Retinal pigment epithelial cell (primary cell): ENCODE results near the gene DENND2A.

Experiments used
- DNase-seq: peaks from one replicate; pipeline ENCODE4 v3.0.0-alpha.2; 2010; ENCODE audit warnings: low read depth
- H3K4me3 ChIP-seq: 2 replicates; pipeline ENCODE4 v1.5.1; 2011; ENCODE audit warnings: mild to moderate bottlenecking, low read length, control low read depth, moderate library complexity
- CTCF ChIP-seq: conservative IDR thresholded peaks from 2 replicates; pipeline ENCODE4 v1.5.1; 2011; ENCODE audit warnings: low read depth, low read length, control low read depth, inconsistent platforms

Gene DENND2A

DNA sequence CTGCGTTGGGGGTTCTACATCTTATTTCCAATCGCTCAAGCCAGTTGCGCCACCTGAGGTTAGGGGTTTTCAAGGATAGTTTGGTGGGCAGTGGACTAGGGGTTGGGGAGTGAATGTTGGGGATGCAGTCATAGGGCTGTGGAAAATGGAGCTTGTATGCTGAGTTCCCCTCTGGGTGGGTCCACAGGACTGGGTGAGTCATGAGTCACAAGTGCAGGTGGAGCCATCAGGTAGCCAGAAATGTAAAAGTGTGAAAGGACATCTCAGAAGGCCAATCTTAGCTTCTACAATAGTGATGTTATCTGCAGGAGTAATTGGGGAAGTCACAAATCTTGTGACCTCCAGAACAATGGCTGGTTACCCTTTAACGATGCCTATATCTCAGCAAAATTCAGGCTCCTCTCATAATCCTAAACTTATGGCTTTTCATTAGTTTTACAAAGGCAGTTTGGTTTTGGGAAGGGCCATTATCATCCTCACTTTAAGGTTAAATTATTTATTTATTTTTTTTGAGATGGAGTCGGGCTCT, 143.3 kb downstream of the DENND2A start:
- DNase-seq, result no peak
- no peak for TF ChIP-seq CTCF
- no peak overlapping the region for H3K4me3 ChIP-seq

GRCh38 chr7:140495514-140496097, 145.0 kb downstream of the DENND2A start:
- no peak for DNase-seq

DNA sequence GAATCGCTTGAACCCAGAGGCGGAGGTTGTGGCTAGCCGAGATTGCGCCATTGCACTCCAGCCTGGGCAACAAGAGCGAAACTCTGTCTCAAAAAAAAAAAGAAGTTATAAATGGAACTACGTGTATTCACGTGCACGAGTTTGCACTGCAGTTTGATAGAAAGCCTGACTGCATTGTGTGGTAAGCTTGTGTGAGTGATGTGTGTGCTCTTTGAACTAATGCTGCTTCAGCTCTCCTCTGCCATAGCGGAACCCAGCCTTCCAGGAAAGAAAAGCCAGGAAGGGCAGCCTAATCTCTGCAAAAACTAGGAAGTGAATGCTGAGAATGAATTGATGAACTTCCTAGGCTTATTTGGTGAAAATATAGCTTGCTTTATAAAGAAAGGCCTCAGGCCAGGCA, 145.7 kb downstream of the DENND2A start:
- H3K4me3 ChIP-seq, result no peak overlapping the region
- TF ChIP-seq CTCF, result no peak
- DNase-seq, result no peak

More at GRCh38 chr7:140495514-140496097, 145.0 kb downstream of the DENND2A start:
- H3K4me3 ChIP-seq, result no peak overlapping the region
- no peak for TF ChIP-seq CTCF

DNA sequence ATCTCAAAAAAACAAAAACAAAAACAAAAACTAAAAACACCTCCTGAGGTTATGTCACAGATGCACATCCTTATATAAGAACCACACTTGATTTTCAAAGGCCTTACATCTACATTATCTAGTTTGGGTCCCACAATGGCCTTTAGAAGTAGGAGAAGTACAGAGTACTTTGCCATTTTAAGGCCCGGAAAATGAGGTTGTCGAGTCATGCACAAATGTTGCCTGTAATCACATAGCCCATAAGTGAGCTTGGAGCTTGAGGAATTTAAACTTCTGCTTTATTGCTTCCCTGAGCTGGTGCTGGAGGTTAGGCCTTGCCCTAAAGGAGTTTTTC, 151.6 kb downstream of the DENND2A start:
- H3K4me3 ChIP-seq, result no peak overlapping the region
- no peak for DNase-seq
- no peak for TF ChIP-seq CTCF

GRCh38 chr7:140485500-140486265, 154.9 kb downstream of the DENND2A start:
- no peak overlapping the region for H3K4me3 ChIP-seq
- DNase-seq, result no peak
- TF ChIP-seq CTCF, result no peak

DNA sequence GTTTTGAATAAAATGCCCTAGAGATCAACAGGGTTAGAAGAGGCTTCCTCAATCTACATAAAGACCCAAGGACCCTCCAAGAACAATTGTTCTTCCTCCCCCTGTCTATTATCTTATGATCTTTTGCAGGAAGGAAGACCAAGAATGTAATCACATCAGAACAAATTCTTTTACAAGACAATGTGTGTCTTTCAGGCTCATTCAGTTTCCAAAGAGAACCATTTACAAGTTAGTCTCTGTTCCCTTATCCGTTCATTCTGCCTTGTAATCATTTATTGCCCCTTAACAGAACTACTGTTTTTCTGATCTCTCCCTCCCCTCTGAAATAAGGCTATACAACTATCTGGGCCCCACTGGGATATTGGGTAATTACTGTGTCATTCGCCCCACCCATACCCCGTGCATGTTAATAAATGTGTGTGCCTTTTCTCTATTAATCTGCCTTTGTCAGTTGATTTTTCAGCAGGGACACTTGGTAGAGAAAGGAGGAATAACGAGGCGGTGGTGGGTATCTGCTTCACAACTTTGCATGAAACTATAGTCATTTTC, 155.6 kb downstream of the DENND2A start:
- H3K4me3 ChIP-seq, result no peak overlapping the region
- DNase-seq, result no peak
- TF ChIP-seq CTCF, result no peak
